Stomach (tissue), 9 donors: ENCODE measurements around the gene BTBD9. TPM values are rescaled to one million over a fixed set of nuclear protein-coding genes. Genes with fewer than 3 reads are reported as not detected.

Experiments
- DNase-seq, 2 donors: peaks; one replicate each; pipeline versions ENCODE4 v3.0.0 to v3.0.0-alpha.2; 2013 to 2019
- H3K27ac ChIP-seq, 5 donors: fragments of 200-600 bp in 4 of 5; sonication (generic) in 4 of 5; one replicate each; pipeline ENCODE4 v1.5.1; 2013 to 2019; ENCODE audit warnings: mild to moderate bottlenecking in 1 of 5, moderate library complexity in 1 of 5
- H3K27me3 ChIP-seq, 3 donors: fragments of 200-600 bp; sonication (generic); one replicate each; pipeline ENCODE4 v1.5.1; 2017 to 2019; ENCODE audit warnings: mixed run types in 1 of 3
- H3K36me3 ChIP-seq, 4 donors: fragments of 200-600 bp; sonication (generic); 1 replicate in 3 of 4; 2 replicates in 1 of 4; pipeline ENCODE4 v1.5.1; 2016 to 2019
- H3K4me1 ChIP-seq, 4 donors: fragments of 200-600 bp; sonication (generic); one replicate each; pipeline ENCODE4 v1.5.1; 2016 to 2019
- H3K4me3 ChIP-seq, 4 donors: fragments of 200-600 bp; sonication (generic) in 3 of 4; one replicate each; pipeline ENCODE4 v1.5.1; 2016 to 2019; ENCODE audit warnings: mild to moderate bottlenecking in 1 of 4
- H3K9me3 ChIP-seq, 4 donors: fragments of 200-600 bp; sonication (generic); one replicate each; pipeline ENCODE4 v1.5.1; 2016 to 2019
- CTCF ChIP-seq, 7 experiments: fragments of 450-650 bp in 4 of 7; fragments of 200-600 bp in 3 of 7; sonication (generic) in 3 of 7; IDR thresholded peaks; one replicate each; pipeline ENCODE4 v1.5.1; 2016 to 2019; ENCODE audit warnings: antibody characterized with exemption in 7 of 7, control low read depth in 2 of 7, mild to moderate bottlenecking in 1 of 7
- EP300 ChIP-seq: sonication (generic); formaldehyde crosslinking; IDR thresholded peaks from one replicate; pipeline ENCODE4 v1.6.1; 2017; ENCODE audit warnings: antibody characterized with exemption
- POLR2A ChIP-seq, 4 donors: fragments of 450-650 bp; IDR thresholded peaks; one replicate each; pipeline ENCODE4 v1.6.1; 2016; ENCODE audit warnings: antibody characterized with exemption in 4 of 4, control low read depth in 2 of 4, mild to moderate bottlenecking in 1 of 4, moderate library complexity in 1 of 4
- POLR2AphosphoS5 ChIP-seq, 3 donors: sonication (generic); formaldehyde crosslinking; IDR thresholded peaks; one replicate each; pipeline ENCODE4 v1.6.1; 2016; ENCODE audit warnings: antibody characterized with exemption in 3 of 3
- WGBS, 5 donors: extraction: QIAGEN DNeasy Blood & Tissue Kit in 3 of 5; methylation state at CpG; one replicate each; pipeline versions ENCODE4 v1.1.5 to v1.1.7; 2013 to 2018; 5-methylcytosine and 5-hydroxymethylcytosine counted together
- intact Hi-C: fragments of 100-400 bp; cut with DNase I; formaldehyde crosslinking; loops from one replicate; pipeline ENCODE4 v1.15.1; 2023; ENCODE audit warnings: low total_unique reads
- polyA plus RNA-seq, 3 donors: library from polyadenylated mRNA; stranded (reverse); fragments of 200-250 nt; gene quantifications; one replicate each; pipeline ENCODE4 v1.2.3, GENCODE V29; 2013
- total RNA-seq, 5 donors: library from RNA; depleted of rRNA; stranded (reverse); fragments of >200 nt; gene quantifications; one replicate each; pipeline versions ENCODE4 v1.1.0 to v1.2.3, GENCODE V29; 2014 to 2016
- donor health status: healthy with polysubstance abuse.
- donor health status: Bipolar disorder and iron deficiency.
- donor health status: healthy.

BTBD9 gene
- total and polyA plus RNA-seq, 8 donors = 1.4 to 90.2 (median 6.8) TPM

- TF ChIP-seq POLR2A (IDR thresholded peaks at IDR 0.05) (no peak), CTCF (IDR thresholded peaks at IDR 0.05) (no peak), EP300 (no peak), POLR2AphosphoS5 (IDR thresholded peaks at IDR 0.05) (no peak)
- Histone ChIP-seq H3K4me3 (no peak overlapping the region), H3K4me1 (no peaks in the 10 kb centered on the region), H3K27me3 (no peaks in the 10 kb centered on the region), H3K27ac (no peak overlapping the region), H3K36me3 (no peaks in the 10 kb centered on the region), H3K9me3 (no peaks in the 10 kb centered on the region)
- 87 to 94% (median 89%) methylated on average over 4 of the region's 4 CpGs for WGBS, 5 donors
- no peak for DNase-seq
- intact Hi-C loops = no loop called here
Measured at GRCh38 chr6:38502423-38502822, 137.3 kb downstream of the BTBD9 start.

- Histone ChIP-seq H3K9me3 (no peaks in the 10 kb centered on the region), H3K27ac (no peak overlapping the region), H3K4me3 (no peak overlapping the region), H3K4me1 (no peaks in the 10 kb centered on the region), H3K27me3 (no peaks in the 10 kb centered on the region), H3K36me3 (no peaks in the 10 kb centered on the region)
- no peak for TF ChIP-seq CTCF (IDR thresholded peaks at IDR 0.05)
- no peak for TF ChIP-seq EP300
- TF ChIP-seq POLR2A (IDR thresholded peaks at IDR 0.05) = no peak
- TF ChIP-seq POLR2AphosphoS5 (IDR thresholded peaks at IDR 0.05) = no peak
- DNase-seq = no peak
- 46 to 97% (median 90%) methylated on average over 1 of the region's 1 CpG for WGBS, 5 donors
- intact Hi-C loops = no loop called here
Measured at GRCh38 chr6:38501931-38502330, 137.8 kb downstream of the BTBD9 start.

GRCh38 chr6:38499529-38500096, 140.1 kb downstream of the BTBD9 start:
- no peaks in the 10 kb centered on the region for H3K36me3 ChIP-seq
- H3K4me1 ChIP-seq = no peaks in the 10 kb centered on the region
- intact Hi-C loops = loop anchor here (10.0 kb wide), 1 partner anchor 715 kb away; no protein-coding TSS in a partner anchor
- TF ChIP-seq POLR2A (IDR thresholded peaks at IDR 0.05) (no peak), CTCF (IDR thresholded peaks at IDR 0.05) (no peak), POLR2AphosphoS5 (IDR thresholded peaks at IDR 0.05) (no peak), EP300 (no peak)
- H3K27ac ChIP-seq = no peak overlapping the region
- DNase-seq = no peak
- no peaks in the 10 kb centered on the region for H3K9me3 ChIP-seq
- H3K4me3 ChIP-seq = no peak overlapping the region
- WGBS, 5 donors = 70 to 80% (median 71%) methylated on average over 5 of the region's 5 CpGs
- no peaks in the 10 kb centered on the region for H3K27me3 ChIP-seq

DNA sequence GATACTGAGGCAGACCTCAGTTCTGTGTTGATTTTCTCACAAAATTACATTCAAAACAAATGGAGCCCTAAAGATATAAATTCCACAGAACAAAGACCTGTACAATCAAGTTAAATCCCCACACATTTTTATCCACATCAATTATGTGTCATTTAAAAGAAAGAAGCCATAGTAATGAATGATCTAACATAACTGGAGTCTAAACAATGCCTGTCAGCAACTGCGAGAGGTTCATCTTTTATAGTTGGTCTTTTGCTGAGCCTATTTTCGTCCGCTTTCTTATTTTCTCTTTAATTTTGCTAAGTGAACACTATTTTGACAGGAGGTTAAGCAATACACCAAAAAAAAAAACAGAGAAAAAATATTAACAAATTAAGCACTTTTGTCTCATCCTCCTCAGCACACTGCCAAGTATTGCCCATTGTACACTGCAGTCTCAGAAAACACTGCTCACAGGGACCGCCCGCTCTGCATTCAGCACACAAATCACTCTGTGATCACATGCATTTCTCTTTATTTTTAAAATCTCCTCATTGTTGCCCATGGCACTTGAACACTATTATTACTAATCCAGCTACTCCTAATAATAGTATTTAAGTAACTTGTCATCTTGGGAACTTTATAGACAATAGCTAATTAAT, 140.8 kb downstream of the BTBD9 start:
- WGBS, 5 donors = 64 to 74% (median 70%) methylated on average over 5 of the region's 5 CpGs
- H3K36me3 ChIP-seq = no peaks in the 10 kb centered on the region
- DNase-seq = no peak
- H3K4me1 ChIP-seq = peaks cover 0 to 3% (median under 1%) of the 10 kb centered on the region in 4 donors
- no peak for TF ChIP-seq POLR2A (IDR thresholded peaks at IDR 0.05)
- no peak for TF ChIP-seq EP300
- TF ChIP-seq POLR2AphosphoS5 (IDR thresholded peaks at IDR 0.05) = no peak
- no peak for TF ChIP-seq CTCF (IDR thresholded peaks at IDR 0.05)
- no peak overlapping the region for H3K27ac ChIP-seq
- H3K27me3 ChIP-seq = no peaks in the 10 kb centered on the region
- H3K9me3 ChIP-seq = no peaks in the 10 kb centered on the region
- intact Hi-C loops = loop anchor here (10.0 kb wide), 1 partner anchor 714 kb away; no protein-coding TSS in a partner anchor
- H3K4me3 ChIP-seq = no peak overlapping the region
